ENCODE data around the gene SGMS2.

Gene SGMS2

GRCh38 chr4:107824350-107825071 lies at the start of gene SGMS2:
Gene SGMS2 (plus strand): TSS chr4:107824932. CDS start chr4:107895554, 70,622 bp downstream.
- peak; percentile 11 for DNase-seq

- no peak for DNase-seq
Measured at GRCh38 chr4:107777890-107778289, 46.8 kb upstream of the SGMS2 start.

- no peak for DNase-seq
Measured at GRCh38 chr4:107778784-107779530, 45.8 kb upstream of the SGMS2 start.

GRCh38 chr4:107780665-107781064 lies 44.1 kb upstream of the SGMS2 start:
- no peak for DNase-seq

GRCh38 chr4:107791902-107792301 lies 32.8 kb upstream of the SGMS2 start:
- no peak for DNase-seq

- DNase-seq, result no peak
Measured at GRCh38 chr4:107792711-107793110, 32.0 kb upstream of the SGMS2 start.

- no peak for DNase-seq
Measured at GRCh38 chr4:107793996-107794395, 30.7 kb upstream of the SGMS2 start.

- DNase-seq, result no peak
Measured at GRCh38 chr4:107799669-107800450, 24.9 kb upstream of the SGMS2 start.

- no peak for DNase-seq
Measured at GRCh38 chr4:107800706-107801105, 24.0 kb upstream of the SGMS2 start.

GRCh38 chr4:107801766-107802211 lies 22.9 kb upstream of the SGMS2 start:
- no peak for DNase-seq

- DNase-seq, result no peak
Measured at GRCh38 chr4:107804956-107805355, 19.8 kb upstream of the SGMS2 start.

GRCh38 chr4:107806196-107806595 lies 18.5 kb upstream of the SGMS2 start:
- DNase-seq, result no peak

GRCh38 chr4:107808572-107808971 lies 16.2 kb upstream of the SGMS2 start:
- no peak for DNase-seq

GRCh38 chr4:107809210-107809609 lies 15.5 kb upstream of the SGMS2 start:
- no peak for DNase-seq

GRCh38 chr4:107814758-107815157 lies 10.0 kb upstream of the SGMS2 start:
- DNase-seq, result no peak

- DNase-seq, result no peak
Measured at GRCh38 chr4:107815158-107815557, 9.6 kb upstream of the SGMS2 start.

GRCh38 chr4:107818301-107818910 lies 6.3 kb upstream of the SGMS2 start:
- DNase-seq, result no peak

GRCh38 chr4:107823870-107824349 lies 822 bp upstream of the SGMS2 start:
- no peak for DNase-seq

- no peak for DNase-seq
Measured at GRCh38 chr4:107825072-107825824, 516 bp downstream of the SGMS2 start.

GRCh38 chr4:107826421-107826980 lies 1.8 kb downstream of the SGMS2 start:
- DNase-seq, result no peak

- no peak for DNase-seq
Measured at GRCh38 chr4:107828315-107829090, 3.8 kb downstream of the SGMS2 start.
